ENCODE results near the gene PEX13. TPM values are rescaled to one million over a fixed set of nuclear protein-coding genes. Genes with fewer than 3 reads are reported as not detected.
"Not testable (repeated sequence)": the region's sequence is repeated elsewhere in the genome, so short reads cannot be mapped to it uniquely, and the experiment has no call there.

Gene PEX13
- total RNA-seq, 1 experiment from 2014 or later = 22.4 TPM

DNA sequence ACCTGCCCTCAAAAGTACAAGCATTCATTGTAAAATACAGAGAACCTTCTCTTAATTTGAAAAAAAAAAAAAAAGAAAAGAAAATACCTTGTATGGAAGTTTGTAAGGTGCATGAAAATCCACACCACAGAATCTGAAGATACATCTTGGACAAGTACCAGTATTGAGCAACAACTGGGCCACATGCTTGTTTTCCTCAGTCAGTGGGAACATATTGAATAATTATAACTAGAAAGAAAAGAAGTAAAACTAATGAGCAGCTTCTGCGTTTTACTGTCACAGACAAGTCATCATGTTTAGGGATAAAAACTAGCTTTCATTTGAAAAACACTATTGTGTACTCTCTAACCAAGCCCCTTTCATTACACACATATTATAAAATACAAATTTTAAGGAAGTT lies 5.8 kb upstream of the PEX13 start:
- Histone ChIP-seq H3K9me3 (ENCODE audit: control insufficient read depth, low read depth, low read length) (no peaks in the 10 kb centered on the region), H4K20me1 (ENCODE audit: control insufficient read depth, insufficient read depth, insufficient read length) (no peaks in the 10 kb centered on the region), H4K5ac (ENCODE audit: insufficient read length, low read depth, low read length) (no peak overlapping the region), H2AFZ (ENCODE audit: low read length) (no peak overlapping the region), H3K9ac (ENCODE audit: extremely low read depth, insufficient read length, low read length) (no peak overlapping the region), H2BK120ac (ENCODE audit: low read depth, low read length, poor library complexity, severe bottlenecking) (no peak overlapping the region), H2BK20ac (ENCODE audit: low read depth, low read length, poor library complexity, severe bottlenecking) (no peak overlapping the region), H3K14ac (ENCODE audit: insufficient read depth, low read length) (no peak overlapping the region), H2AK5ac (ENCODE audit: insufficient read length, low read length) (no peak overlapping the region), H3K23ac (ENCODE audit: insufficient read length, low read depth, low read length) (no peak overlapping the region), H2BK15ac (ENCODE audit: low read depth, low read length) (no peak overlapping the region), H3T11ph (ENCODE audit: low read length) (no peak overlapping the region), H3K27ac (ENCODE audit: insufficient read length, low read depth, low read length) (no peak overlapping the region), H2BK5ac (ENCODE audit: insufficient read length, low read length) (no peak overlapping the region), H3K4ac (ENCODE audit: low read depth, low read length) (no peak overlapping the region), H3K4me2 (ENCODE audit: insufficient read depth, insufficient read length, low read length) (no peak overlapping the region), H4K91ac (ENCODE audit: insufficient read length, low read depth, low read length) (no peak overlapping the region), H4K8ac (replicated peaks; ENCODE audit: insufficient read length, low read depth, low read length) (no peak overlapping the region), H3K18ac (ENCODE audit: insufficient read length, low read depth, low read length) (no peak overlapping the region), H2BK12ac (ENCODE audit: insufficient read length, low read depth, low read length) (no peak overlapping the region), H3K23me2 (ENCODE audit: insufficient read length, low read depth, low read length, poor library complexity, severe bottlenecking) (peaks cover 4% of the 10 kb centered on the region), H3K4me1 (ENCODE audit: insufficient read depth, low read length) (no peaks in the 10 kb centered on the region), H3K27me3 (ENCODE audit: insufficient read depth, low read length) (no peaks in the 10 kb centered on the region), H3K79me1 (ENCODE audit: insufficient read depth, low read depth, low read length, poor library complexity, severe bottlenecking) (no peaks in the 10 kb centered on the region), H3K56ac (ENCODE audit: insufficient read length, low read depth, low read length) (no peak overlapping the region), H3K79me2 (ENCODE audit: insufficient read depth, low read length) (no peaks in the 10 kb centered on the region)
- Mint-ChIP-seq H3K36me3 (ENCODE audit: insufficient read depth in 1 of 3, low read depth in 3 of 3) (no peaks in the 10 kb centered on the region), H3K27me3 (ENCODE audit: low read depth) (no peaks in the 10 kb centered on the region), H3K4me1 (peaks cover 4 to 8% of the 10 kb centered on the region in 2 experiments; a peak in 3 of 4 replicates), H3K4me3 (no peak overlapping the region), H3K9me3 (no peaks in the 10 kb centered on the region), H3K27ac (no peak overlapping the region)
- no peak for DNase-seq
- TF ChIP-seq, protein P1, sequence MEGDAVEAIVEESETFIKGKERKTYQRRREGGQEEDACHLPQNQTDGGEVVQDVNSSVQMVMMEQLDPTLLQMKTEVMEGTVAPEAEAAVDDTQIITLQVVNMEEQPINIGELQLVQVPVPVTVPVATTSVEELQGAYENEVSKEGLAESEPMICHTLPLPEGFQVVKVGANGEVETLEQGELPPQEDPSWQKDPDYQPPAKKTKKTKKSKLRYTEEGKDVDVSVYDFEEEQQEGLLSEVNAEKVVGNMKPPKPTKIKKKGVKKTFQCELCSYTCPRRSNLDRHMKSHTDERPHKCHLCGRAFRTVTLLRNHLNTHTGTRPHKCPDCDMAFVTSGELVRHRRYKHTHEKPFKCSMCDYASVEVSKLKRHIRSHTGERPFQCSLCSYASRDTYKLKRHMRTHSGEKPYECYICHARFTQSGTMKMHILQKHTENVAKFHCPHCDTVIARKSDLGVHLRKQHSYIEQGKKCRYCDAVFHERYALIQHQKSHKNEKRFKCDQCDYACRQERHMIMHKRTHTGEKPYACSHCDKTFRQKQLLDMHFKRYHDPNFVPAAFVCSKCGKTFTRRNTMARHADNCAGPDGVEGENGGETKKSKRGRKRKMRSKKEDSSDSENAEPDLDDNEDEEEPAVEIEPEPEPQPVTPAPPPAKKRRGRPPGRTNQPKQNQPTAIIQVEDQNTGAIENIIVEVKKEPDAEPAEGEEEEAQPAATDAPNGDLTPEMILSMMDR (conservative IDR thresholded peaks at IDR 0.05) = no peak
- WGBS (ENCODE audit: extremely low coverage, insufficient read length, low lambda C conversion rate) = no CpG with 5 or more reads among the region's 1 CpG

DNA sequence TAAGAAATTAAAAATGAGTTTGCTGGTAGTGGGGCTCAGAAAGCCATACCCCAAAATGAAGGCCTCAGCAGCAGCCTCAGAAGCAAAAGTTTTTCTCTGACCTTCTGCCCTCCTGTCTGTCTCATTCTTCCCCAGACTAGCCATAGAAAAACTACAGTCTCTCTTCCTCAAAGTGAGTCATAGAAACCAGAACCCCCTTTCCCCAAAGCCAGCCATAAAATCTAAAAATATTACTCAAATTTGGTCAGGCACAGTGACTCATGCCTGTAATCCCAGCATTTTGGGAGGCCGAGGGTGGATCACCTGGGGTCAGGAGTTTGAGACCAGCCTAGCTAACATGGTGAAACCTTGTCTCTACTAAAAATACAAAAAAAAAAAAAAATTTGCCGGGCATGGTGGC lies 5.2 kb upstream of the PEX13 start:
- H3K56ac ChIP-seq (ENCODE audit: insufficient read length, low read depth, low read length); H2BK120ac ChIP-seq (ENCODE audit: low read depth, low read length, poor library complexity, severe bottlenecking); H4K20me1 ChIP-seq (ENCODE audit: control insufficient read depth, insufficient read depth, insufficient read length); H2BK15ac ChIP-seq (ENCODE audit: low read depth, low read length); H3K9me3 Mint-ChIP-seq; DNase-seq; H3K14ac ChIP-seq (ENCODE audit: insufficient read depth, low read length); H3K9ac ChIP-seq (ENCODE audit: extremely low read depth, insufficient read length, low read length); H3K4me2 ChIP-seq (ENCODE audit: insufficient read depth, insufficient read length, low read length); H3K79me1 ChIP-seq (ENCODE audit: insufficient read depth, low read depth, low read length, poor library complexity, severe bottlenecking); H2AFZ ChIP-seq (ENCODE audit: low read length); H3K4ac ChIP-seq (ENCODE audit: low read depth, low read length); H4K91ac ChIP-seq (ENCODE audit: insufficient read length, low read depth, low read length); H2BK12ac ChIP-seq (ENCODE audit: insufficient read length, low read depth, low read length); H3K27me3 Mint-ChIP-seq (ENCODE audit: low read depth); H3K4me1 Mint-ChIP-seq; H3K27ac ChIP-seq (ENCODE audit: insufficient read length, low read depth, low read length); H3K23ac ChIP-seq (ENCODE audit: insufficient read length, low read depth, low read length); H3K4me1 ChIP-seq (ENCODE audit: insufficient read depth, low read length); H3K9me3 ChIP-seq (ENCODE audit: control insufficient read depth, low read depth, low read length); H3K4me3 Mint-ChIP-seq; H4K8ac ChIP-seq (replicated peaks; ENCODE audit: insufficient read length, low read depth, low read length); H2AK5ac ChIP-seq (ENCODE audit: insufficient read length, low read length); H3T11ph ChIP-seq (ENCODE audit: low read length); H2BK5ac ChIP-seq (ENCODE audit: insufficient read length, low read length); H3K36me3 Mint-ChIP-seq (ENCODE audit: insufficient read depth in 1 of 3, low read depth in 3 of 3); H3K23me2 ChIP-seq (ENCODE audit: insufficient read length, low read depth, low read length, poor library complexity, severe bottlenecking); H2BK20ac ChIP-seq (ENCODE audit: low read depth, low read length, poor library complexity, severe bottlenecking); H3K18ac ChIP-seq (ENCODE audit: insufficient read length, low read depth, low read length); H3K79me2 ChIP-seq (ENCODE audit: insufficient read depth, low read length); H3K27ac Mint-ChIP-seq; H3K27me3 ChIP-seq (ENCODE audit: insufficient read depth, low read length); H4K5ac ChIP-seq (ENCODE audit: insufficient read length, low read depth, low read length): not testable (repeated sequence)
- no CpG with 5 or more reads among the region's 2 CpGs for WGBS (ENCODE audit: extremely low coverage, insufficient read length, low lambda C conversion rate)

Measured in H9 (cell line).